GM12878 (cell line): ENCODE results near the gene LDLRAD4. TPM values are rescaled to one million over a fixed set of nuclear protein-coding genes. Genes with fewer than 3 reads are reported as not detected.

Experiments
- ATAC-seq: fragments of 200-7000 bp; cut with Tn5 transposase; 3 replicates; pipeline ENCODE4 v1.9.1; 2020; ENCODE audit warnings: mild to moderate bottlenecking, moderate library complexity
- BruUV-seq: library from RNA; stranded (reverse); fragments of 400-500 nt; replicated peaks from 2 replicates; lab custom pipeline; 2021; lab: Mats Ljungman, UMichigan
- CTCF ChIA-PET: fragments of 300-600 bp; sonication (Branson Sonifier 250); formaldehyde crosslinking; extraction: SDS; loops from one replicate; lab custom pipeline; 2021; ENCODE audit warnings: inconsistent platforms; lab: Yijun Ruan, JAX
- POLR2A ChIA-PET: fragments of 350-600 bp; formaldehyde crosslinking; extraction: SDS; loops from one replicate; lab custom pipeline; 2021; ENCODE audit warnings: inconsistent platforms; lab: Charles Lee
- RAD21 ChIA-PET: fragments of 300-600 bp; sonication (Branson Sonifier 250); formaldehyde crosslinking; loops from one replicate; lab custom pipeline; 2023; ENCODE audit warnings: antibody characterized with exemption; ENCODE audit not compliant: unreplicated experiment; lab: Charles Lee
- SMC1A ChIA-PET: fragments of 300-600 bp; sonication (Branson Sonifier 250); formaldehyde crosslinking; loops from one replicate; lab custom pipeline; 2023; ENCODE audit not compliant: unreplicated experiment, uncharacterized antibody; lab: Charles Lee
- DNase-seq: peaks from one replicate; pipeline ENCODE4 v3.0.0-alpha.2; 2011; ENCODE audit warnings: low read depth, low spot score
- FAIRE-seq: peaks from 3 replicates; lab custom pipeline; 2011; peaks lifted over from hg19 to GRCh38; lab: Jason Lieb, UNC
- H2AFZ ChIP-seq: 2 replicates; pipeline ENCODE4 v1.6.0; 2011; ENCODE audit warnings: low read depth, low read length, control low read depth; ENCODE audit not compliant: control insufficient read depth
- H3K27ac ChIP-seq: 2 replicates; pipeline ENCODE4 v1.5.1; 2011; ENCODE audit warnings: control low read depth; ENCODE audit not compliant: control insufficient read depth, insufficient read depth
- H3K27me3 ChIP-seq, 2 experiments: replicated peaks in 1 of 2; 2 replicates each; pipeline versions ENCODE4 v1.6.0 to v1.6.1; 2011; ENCODE audit warnings: low read length in 1 of 2; ENCODE audit not compliant: control insufficient read depth in 2 of 2, insufficient read depth in 2 of 2
- H3K36me3 ChIP-seq, 2 experiments: 2 replicates each; pipeline ENCODE4 v1.5.1; 2011; ENCODE audit warnings: low read length in 1 of 2; ENCODE audit not compliant: control insufficient read depth in 2 of 2, insufficient read depth in 2 of 2
- H3K4me1 ChIP-seq: 2 replicates; pipeline ENCODE4 v1.6.1; 2011; ENCODE audit warnings: mild to moderate bottlenecking, low read length, moderate library complexity, mixed read lengths; ENCODE audit not compliant: control insufficient read depth, insufficient read depth
- H3K4me2 ChIP-seq: 2 replicates; pipeline ENCODE4 v1.6.0; 2011; ENCODE audit warnings: control low read depth; ENCODE audit not compliant: control insufficient read depth, insufficient read depth
- H3K4me3 ChIP-seq: fragments of 200-600 bp; sonication (generic); 2 replicates; pipeline ENCODE4 v1.5.1; 2016
- H3K79me2 ChIP-seq: 2 replicates; pipeline ENCODE4 v1.6.0; 2011; ENCODE audit warnings: low read length; ENCODE audit not compliant: control insufficient read depth, insufficient read depth
- H3K9ac ChIP-seq: 2 replicates; pipeline ENCODE4 v1.8.0; 2011; ENCODE audit warnings: low read length, control low read depth, mixed read lengths; ENCODE audit not compliant: control insufficient read depth, insufficient read depth
- H3K9me3 ChIP-seq: replicated peaks from 3 replicates; pipeline ENCODE4 v1.5.1; 2011; ENCODE audit warnings: mild to moderate bottlenecking, low read length; ENCODE audit not compliant: control insufficient read depth, insufficient read depth
- H4K20me1 ChIP-seq: 2 replicates; pipeline ENCODE4 v1.6.0; 2011; ENCODE audit not compliant: control insufficient read depth, insufficient read depth
- BACH1 ChIP-seq: fragments of 450-650 bp; IDR thresholded peaks from 2 replicates; pipeline ENCODE4 v1.6.1; 2017; ENCODE audit warnings: mild to moderate bottlenecking, borderline replicate concordance
- BRCA1 ChIP-seq: IDR thresholded peaks from 2 replicates; pipeline ENCODE4 v1.6.1; 2011; ENCODE audit warnings: low read depth, low read length, improper control_type of control experiment
- CBX3 ChIP-seq: fragments of 200-600 bp; sonication (generic); IDR thresholded peaks from 2 replicates; pipeline ENCODE4 v1.6.1; 2016; ENCODE audit warnings: low read depth, borderline replicate concordance
- GATAD2B ChIP-seq: fragments of 450-650 bp; conservative IDR thresholded peaks from 2 replicates; pipeline ENCODE4 v1.6.1; 2017; ENCODE audit warnings: low read depth, mild to moderate bottlenecking, moderate library complexity
- IKZF1 ChIP-seq: fragments of 450-650 bp; conservative IDR thresholded peaks from 2 replicates; pipeline ENCODE4 v1.6.1; 2017; ENCODE audit warnings: antibody characterized with exemption, mild to moderate bottlenecking
- MXI1 ChIP-seq: fragments of 150-350 bp; IDR thresholded peaks from 2 replicates; pipeline ENCODE4 v1.6.1; 2011; ENCODE audit warnings: low read depth, mild to moderate bottlenecking, inconsistent platforms, low read length, improper control_type of control experiment
- NBN ChIP-seq: fragments of 450-650 bp; IDR thresholded peaks from 2 replicates; pipeline ENCODE4 v1.6.1; 2016
- RELA ChIP-seq: fragments of 450-650 bp; IDR thresholded peaks from 2 replicates; pipeline ENCODE4 v1.8.0; 2014; ENCODE audit warnings: borderline replicate concordance; ENCODE audit not compliant: partially characterized antibody
- RFX5 ChIP-seq: IDR thresholded peaks from 2 replicates; pipeline ENCODE4 v1.6.1; 2011; ENCODE audit warnings: low read depth, low read length, improper control_type of control experiment
- SP1 ChIP-seq: IDR thresholded peaks from one replicate; pipeline ENCODE4 v1.6.1; 2011; ENCODE audit warnings: low read depth, low read length
- SPI1 ChIP-seq: IDR thresholded peaks from 2 replicates; pipeline ENCODE4 v1.6.1; 2011; ENCODE audit warnings: low read depth, mild to moderate bottlenecking, low read length, moderate library complexity, borderline replicate concordance; ENCODE audit not compliant: insufficient read depth
- TARDBP ChIP-seq: IDR thresholded peaks from 2 replicates; pipeline ENCODE4 v1.6.1; 2016; ENCODE audit warnings: borderline replicate concordance
- ZBED1 ChIP-seq: IDR thresholded peaks from 2 replicates; pipeline ENCODE4 v1.6.1; 2016; ENCODE audit warnings: borderline replicate concordance
- ZBTB40 ChIP-seq: fragments of 450-650 bp; IDR thresholded peaks from 2 replicates; pipeline ENCODE4 v1.6.1; 2016; ENCODE audit warnings: mild to moderate bottlenecking, moderate library complexity, borderline replicate concordance
- ZNF217 ChIP-seq: fragments of 450-650 bp; IDR thresholded peaks from 2 replicates; pipeline ENCODE4 v1.6.1; 2017; ENCODE audit warnings: antibody characterized with exemption, mild to moderate bottlenecking
- WGBS: methylation state at CpG from one replicate; pipeline ENCODE4 v1.1.6; 2016; ENCODE audit warnings: low lambda C conversion rate; ENCODE audit not compliant: insufficient replicate concordance, insufficient coverage; ENCODE audit errors: missing lambda C conversion rate; 5-methylcytosine and 5-hydroxymethylcytosine counted together
- in situ Hi-C: fragments of 300-500 bp; cut with MboI; formaldehyde crosslinking; loops from 9 replicates; pipeline ENCODE4 v1.14.3; 2018; ENCODE audit warnings: mixed read lengths
- intact Hi-C: fragments of 100-400 bp; cut with micrococcal nuclease; formaldehyde crosslinking; loops from one replicate; pipeline ENCODE4 v1.14.2; 2022; ENCODE audit not compliant: unreplicated experiment
- polyA plus RNA-seq, 11 experiments: library from polyadenylated mRNA; depleted of rRNA in 4 of 11; unstranded in 6 of 11; stranded (reverse) in 5 of 11; fragments of >200 nt; fragmentation: Nextera tagmentation in 4 of 11; fragmentation: Illumina TruSeq in 1 of 11; extraction: Ambion mirVana in 4 of 11; extraction: Trizol in 1 of 11; gene quantifications; 1 replicate in 1 of 11; 2 replicates in 10 of 11; pipeline versions ENCODE4 v1.2.1 to v1.2.3, GENCODE V29; 2011 to 2016; ENCODE audit warnings: inconsistent platforms in 2 of 11, missing spikeins in 2 of 11, low read depth in 1 of 11
- total RNA-seq, 4 experiments: library from RNA; depleted of rRNA in 3 of 4; stranded (reverse); fragments of >200 nt in 3 of 4; fragmentation: Illumina TruSeq in 1 of 4; extraction: Trizol in 1 of 4; gene quantifications; 2 replicates each; pipeline versions ENCODE4 v1.2.1 to v1.2.3, GENCODE V29; 2013 to 2021
- TF ChIP-seq, protein P1 (sequence below): fragments of 450-650 bp; IDR thresholded peaks from 2 replicates; pipeline ENCODE4 v1.6.1; 2017; ENCODE audit warnings: mild to moderate bottlenecking
- TF ChIP-seq, protein P2 (sequence below): fragments of 450-650 bp; IDR thresholded peaks from 2 replicates; pipeline ENCODE4 v1.6.1; 2018; ENCODE audit warnings: mild to moderate bottlenecking, low read depth, moderate library complexity; ENCODE audit not compliant: partially characterized antibody

The LDLRAD4 gene
- total and polyA plus RNA-seq, 10 of the 15 experiments (the other 5 are each of a cell fraction or from before 2014, with no cell fraction given): 2.7 to 16.8 (median 11.2) TPM

DNA sequence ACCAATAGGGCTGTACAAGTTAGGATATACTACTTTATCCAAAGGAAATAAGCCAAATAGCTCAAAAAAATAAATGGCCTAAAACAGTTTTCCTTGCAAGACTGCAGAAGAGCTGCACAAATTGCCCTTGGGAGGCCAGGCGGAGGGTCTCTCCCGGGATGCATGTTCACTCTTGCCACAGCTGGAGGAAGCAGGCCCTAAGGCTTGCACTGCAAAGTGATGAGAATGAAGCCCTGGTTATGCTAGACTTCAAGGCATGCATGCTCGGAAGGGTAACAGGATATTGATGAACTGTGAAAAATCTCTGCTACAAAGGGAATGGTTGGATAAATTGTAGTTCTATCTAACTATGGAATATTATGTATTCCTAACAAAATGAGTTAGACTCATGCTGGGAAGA is 27.5 kb upstream of the LDLRAD4 start:
- Histone ChIP-seq H3K9me3 (no peaks in the 10 kb centered on the region; the same call in 2 of the 3 replicates), H2AFZ (no peak overlapping the region), H3K4me3 (no peak overlapping the region), H4K20me1 (no peaks in the 10 kb centered on the region), H3K27me3 (no peaks in the 10 kb centered on the region; a peak in 2 of 4 replicates), H3K27ac (no peak overlapping the region), H3K36me3 (no peaks in the 10 kb centered on the region), H3K9ac (no peak overlapping the region), H3K4me2 (no peak overlapping the region), H3K4me1 (no peaks in the 10 kb centered on the region), H3K79me2 (no peaks in the 10 kb centered on the region)
- BruUV-seq: no TSS peak
- ChIA-PET RAD21 (no interaction called here), SMC1A (no interaction called here), POLR2A (no interaction called here), CTCF (no interaction called here)
- in situ Hi-C loops (no loop called here), intact Hi-C loops (no loop called here)
- FAIRE-seq: no peak
- TF ChIP-seq TARDBP (no peak), BRCA1 (no peak), ZBTB40 (no peak), RELA (no peak), SPI1 (no peak), ZNF217 (no peak), BACH1 (no peak), NBN (no peak), GATAD2B (no peak), CBX3 (no peak), IKZF1 (no peak), MXI1 (no peak), SP1 (no peak), ZBED1 (no peak), RFX5 (no peak)
- TF ChIP-seq, protein P1, sequence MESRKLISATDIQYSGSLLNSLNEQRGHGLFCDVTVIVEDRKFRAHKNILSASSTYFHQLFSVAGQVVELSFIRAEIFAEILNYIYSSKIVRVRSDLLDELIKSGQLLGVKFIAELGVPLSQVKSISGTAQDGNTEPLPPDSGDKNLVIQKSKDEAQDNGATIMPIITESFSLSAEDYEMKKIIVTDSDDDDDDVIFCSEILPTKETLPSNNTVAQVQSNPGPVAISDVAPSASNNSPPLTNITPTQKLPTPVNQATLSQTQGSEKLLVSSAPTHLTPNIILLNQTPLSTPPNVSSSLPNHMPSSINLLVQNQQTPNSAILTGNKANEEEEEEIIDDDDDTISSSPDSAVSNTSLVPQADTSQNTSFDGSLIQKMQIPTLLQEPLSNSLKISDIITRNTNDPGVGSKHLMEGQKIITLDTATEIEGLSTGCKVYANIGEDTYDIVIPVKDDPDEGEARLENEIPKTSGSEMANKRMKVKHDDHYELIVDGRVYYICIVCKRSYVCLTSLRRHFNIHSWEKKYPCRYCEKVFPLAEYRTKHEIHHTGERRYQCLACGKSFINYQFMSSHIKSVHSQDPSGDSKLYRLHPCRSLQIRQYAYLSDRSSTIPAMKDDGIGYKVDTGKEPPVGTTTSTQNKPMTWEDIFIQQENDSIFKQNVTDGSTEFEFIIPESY: no peak
- TF ChIP-seq, protein P2, sequence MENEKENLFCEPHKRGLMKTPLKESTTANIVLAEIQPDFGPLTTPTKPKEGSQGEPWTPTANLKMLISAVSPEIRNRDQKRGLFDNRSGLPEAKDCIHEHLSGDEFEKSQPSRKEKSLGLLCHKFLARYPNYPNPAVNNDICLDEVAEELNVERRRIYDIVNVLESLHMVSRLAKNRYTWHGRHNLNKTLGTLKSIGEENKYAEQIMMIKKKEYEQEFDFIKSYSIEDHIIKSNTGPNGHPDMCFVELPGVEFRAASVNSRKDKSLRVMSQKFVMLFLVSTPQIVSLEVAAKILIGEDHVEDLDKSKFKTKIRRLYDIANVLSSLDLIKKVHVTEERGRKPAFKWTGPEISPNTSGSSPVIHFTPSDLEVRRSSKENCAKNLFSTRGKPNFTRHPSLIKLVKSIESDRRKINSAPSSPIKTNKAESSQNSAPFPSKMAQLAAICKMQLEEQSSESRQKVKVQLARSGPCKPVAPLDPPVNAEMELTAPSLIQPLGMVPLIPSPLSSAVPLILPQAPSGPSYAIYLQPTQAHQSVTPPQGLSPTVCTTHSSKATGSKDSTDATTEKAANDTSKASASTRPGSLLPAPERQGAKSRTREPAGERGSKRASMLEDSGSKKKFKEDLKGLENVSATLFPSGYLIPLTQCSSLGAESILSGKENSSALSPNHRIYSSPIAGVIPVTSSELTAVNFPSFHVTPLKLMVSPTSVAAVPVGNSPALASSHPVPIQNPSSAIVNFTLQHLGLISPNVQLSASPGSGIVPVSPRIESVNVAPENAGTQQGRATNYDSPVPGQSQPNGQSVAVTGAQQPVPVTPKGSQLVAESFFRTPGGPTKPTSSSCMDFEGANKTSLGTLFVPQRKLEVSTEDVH: no peak
- ATAC-seq: no peak
- WGBS: 55% methylated on average over 3 of the region's 3 CpGs
- no peak for DNase-seq
